Activated naive CD4-positive, alpha-beta T cell treated with anti-CD3 and anti-CD28 coated beads, Interleukin-2, amount 10 ng/mL, durations not matched to agents 7 days and 5 days (primary cell): Measurements from ENCODE around the gene WNK2.

Experiments
- CTCF ChIA-PET: fragments of 350-600 bp; sonication (Branson Sonifier 250); formaldehyde crosslinking; loops from one replicate; lab custom pipeline; 2021; ENCODE audit warnings: antibody characterized with exemption; lab: Charles Lee
- DNase-seq: peaks from one replicate; pipeline ENCODE4 v3.0.0-alpha.2; 2020
- H3K27ac Mint-ChIP-seq: one replicate; pipeline ENCODE4 v1.8.0; 2021; ENCODE audit warnings: mild to moderate bottlenecking, moderate library complexity, mixed read lengths
- H3K27me3 Mint-ChIP-seq: one replicate; pipeline ENCODE4 v1.8.0; 2021; ENCODE audit warnings: mild to moderate bottlenecking, mixed read lengths
- H3K36me3 Mint-ChIP-seq: one replicate; pipeline ENCODE4 v1.8.0; 2021; ENCODE audit warnings: mixed read lengths
- H3K4me1 Mint-ChIP-seq: one replicate; pipeline ENCODE4 v1.8.0; 2021; ENCODE audit warnings: mixed read lengths
- H3K4me3 Mint-ChIP-seq: one replicate; pipeline ENCODE4 v1.8.0; 2021; ENCODE audit warnings: mild to moderate bottlenecking, moderate library complexity, mixed read lengths
- H3K9me3 Mint-ChIP-seq: one replicate; pipeline ENCODE4 v1.8.0; 2021; ENCODE audit warnings: mixed read lengths

Gene WNK2

DNA sequence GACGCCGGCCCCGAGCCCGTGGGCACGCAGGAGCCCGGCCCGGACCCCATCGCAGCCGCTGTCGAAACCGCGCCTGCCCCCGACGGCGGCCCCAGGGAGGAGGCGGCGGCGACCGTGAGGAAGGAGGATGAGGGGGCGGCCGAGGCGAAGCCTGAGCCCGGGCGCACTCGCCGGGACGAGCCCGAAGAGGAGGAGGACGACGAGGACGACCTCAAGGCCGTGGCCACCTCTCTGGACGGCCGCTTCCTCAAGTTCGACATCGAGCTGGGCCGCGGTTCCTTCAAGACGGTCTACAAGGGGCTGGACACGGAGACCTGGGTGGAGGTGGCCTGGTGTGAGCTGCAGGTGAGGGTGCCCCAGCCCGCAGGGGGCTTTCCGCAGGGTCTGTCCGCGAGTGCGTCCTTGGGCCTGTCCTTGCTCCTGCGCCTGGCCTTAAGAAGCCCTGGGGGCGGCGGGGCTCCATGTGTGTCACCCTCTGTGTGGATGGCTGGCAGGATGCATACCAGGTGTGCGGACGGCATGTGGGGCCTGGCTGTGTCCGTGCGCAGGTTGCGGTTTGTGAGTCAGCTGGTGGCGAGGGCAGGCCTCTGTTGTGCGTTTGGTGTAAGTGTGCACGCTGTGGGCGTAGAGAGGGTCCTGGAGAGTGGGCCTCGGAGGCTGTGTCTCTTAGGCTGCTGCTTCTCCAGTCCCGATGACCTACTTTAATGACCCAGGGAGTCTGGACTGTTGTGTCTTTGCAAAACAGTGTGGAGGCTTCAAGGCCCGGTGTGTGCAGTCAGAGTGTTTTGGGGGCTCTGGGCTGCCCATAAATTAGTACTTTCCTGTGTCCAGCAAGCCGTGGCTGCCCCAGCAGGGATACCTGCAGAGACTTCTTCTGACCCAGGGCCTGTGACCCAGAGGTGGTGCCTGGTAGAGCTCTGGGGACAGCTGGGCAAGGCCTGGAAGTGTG, 1.6 kb downstream of the WNK2 start:
- CTCF ChIA-PET = no interaction called here
- no peak overlapping the region for H3K27ac Mint-ChIP-seq
- peaks cover 14% of the 10 kb centered on the region for H3K4me1 Mint-ChIP-seq
- H3K36me3 Mint-ChIP-seq = no peaks in the 10 kb centered on the region
- no peaks in the 10 kb centered on the region for H3K9me3 Mint-ChIP-seq
- H3K27me3 Mint-ChIP-seq = peaks cover 83% of the 10 kb centered on the region
- peak overlapping the region; percentile 13 for H3K4me3 Mint-ChIP-seq
- no peak for DNase-seq

DNA sequence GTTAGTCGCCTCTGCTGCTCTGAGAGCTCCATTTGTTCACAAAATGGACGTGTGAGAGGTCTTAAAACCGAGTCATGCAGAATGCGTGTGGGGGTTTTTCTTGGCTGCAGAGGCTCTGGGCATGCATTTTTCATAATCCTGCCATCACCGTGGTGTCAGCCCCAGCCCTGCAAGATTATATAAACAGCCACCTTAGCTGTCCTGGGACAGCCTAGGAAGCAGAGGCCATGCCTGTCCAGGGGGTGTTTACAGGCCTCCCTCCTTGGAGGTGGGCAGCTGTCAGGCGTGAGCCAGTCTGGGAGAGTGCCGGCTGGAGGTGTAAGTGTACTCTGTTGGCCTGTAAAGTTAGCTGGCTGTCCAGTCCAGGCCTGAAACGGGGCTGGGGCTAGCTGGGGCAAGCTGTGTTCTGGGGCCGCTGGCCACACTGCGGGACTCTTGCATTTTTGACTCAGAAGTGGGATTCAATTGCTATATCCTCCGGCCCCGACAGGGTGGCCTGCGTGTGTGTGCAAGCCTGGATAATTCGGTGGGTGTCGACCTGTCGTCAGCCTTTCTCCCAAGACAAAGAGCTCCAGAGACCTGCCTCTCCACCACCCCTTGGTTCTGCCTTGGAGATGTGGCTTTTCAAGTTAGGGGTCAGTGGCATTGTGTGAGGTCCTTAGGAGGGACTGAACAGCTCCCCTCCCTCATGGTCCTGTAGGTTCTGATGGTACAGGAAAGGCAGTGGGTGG, 2.4 kb downstream of the WNK2 start:
- H3K27ac Mint-ChIP-seq = no peak overlapping the region
- CTCF ChIA-PET = interaction anchor here (1.0 kb wide), 1 partner anchor 77 kb away, joined by 3 read pairs; no protein-coding TSS in a partner anchor

DNA sequence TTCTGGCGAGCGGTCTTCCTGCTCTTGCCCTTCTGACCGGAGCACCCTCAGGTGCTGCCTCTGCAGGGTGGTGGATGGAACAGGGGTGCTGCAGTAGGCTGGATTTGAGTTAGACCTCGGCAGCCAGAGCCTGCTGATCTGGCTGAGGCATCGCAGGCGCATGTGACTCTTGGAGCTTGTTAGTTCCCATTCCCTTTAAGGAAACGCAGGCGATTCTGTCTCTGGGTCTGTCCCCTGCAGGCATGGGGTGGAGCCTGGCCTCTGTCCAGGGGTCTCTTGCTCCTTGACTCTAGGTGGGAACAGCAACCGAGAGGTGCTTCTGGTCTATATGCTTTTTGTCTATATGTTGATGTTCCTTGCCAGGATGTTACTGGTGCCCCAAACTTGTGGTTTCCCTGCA, 3.1 kb downstream of the WNK2 start:
- CTCF ChIA-PET = interaction anchor here (1.0 kb wide), 1 partner anchor 77 kb away, joined by 3 read pairs; no protein-coding TSS in a partner anchor
- no peak overlapping the region for H3K4me3 Mint-ChIP-seq
- H3K27ac Mint-ChIP-seq = no peak overlapping the region
- H3K27me3 Mint-ChIP-seq = peaks cover 79% of the 10 kb centered on the region
- DNase-seq = no peak
- H3K4me1 Mint-ChIP-seq = peaks cover 14% of the 10 kb centered on the region
- H3K36me3 Mint-ChIP-seq = no peaks in the 10 kb centered on the region
- no peaks in the 10 kb centered on the region for H3K9me3 Mint-ChIP-seq

More for the DNA sequence above, 2.4 kb downstream of the WNK2 start:
- H3K4me3 Mint-ChIP-seq = no peak overlapping the region
- H3K9me3 Mint-ChIP-seq = no peaks in the 10 kb centered on the region
- peaks cover 82% of the 10 kb centered on the region for H3K27me3 Mint-ChIP-seq
- no peaks in the 10 kb centered on the region for H3K36me3 Mint-ChIP-seq
- DNase-seq = no peak
- peaks cover 14% of the 10 kb centered on the region for H3K4me1 Mint-ChIP-seq

DNA sequence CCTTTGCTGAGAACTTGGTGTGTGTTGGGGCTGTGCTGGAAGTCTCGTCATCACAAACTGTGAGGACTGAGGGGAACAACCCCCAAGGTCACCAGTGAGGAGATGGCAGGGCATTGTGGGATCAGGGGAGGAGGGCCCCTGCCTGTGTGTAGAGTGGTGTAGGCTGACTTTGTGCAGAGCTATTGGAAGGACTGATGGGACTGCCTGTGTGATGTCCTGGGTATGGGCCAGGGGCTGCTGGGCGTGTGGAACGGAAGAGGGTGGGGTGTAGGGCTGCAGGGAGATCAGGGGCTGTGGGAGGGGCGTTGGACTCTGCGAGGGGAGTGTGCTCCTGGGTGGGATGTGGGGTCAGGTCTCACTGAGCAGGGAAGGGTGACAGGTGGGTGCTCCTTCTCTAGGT, 3.6 kb downstream of the WNK2 start:
- H3K27me3 Mint-ChIP-seq = peaks cover 79% of the 10 kb centered on the region
- no peaks in the 10 kb centered on the region for H3K9me3 Mint-ChIP-seq
- no peak overlapping the region for H3K27ac Mint-ChIP-seq
- no peak overlapping the region for H3K4me3 Mint-ChIP-seq
- DNase-seq = no peak
- CTCF ChIA-PET = no interaction called here
- peaks cover 14% of the 10 kb centered on the region for H3K4me1 Mint-ChIP-seq
- no peaks in the 10 kb centered on the region for H3K36me3 Mint-ChIP-seq

DNA sequence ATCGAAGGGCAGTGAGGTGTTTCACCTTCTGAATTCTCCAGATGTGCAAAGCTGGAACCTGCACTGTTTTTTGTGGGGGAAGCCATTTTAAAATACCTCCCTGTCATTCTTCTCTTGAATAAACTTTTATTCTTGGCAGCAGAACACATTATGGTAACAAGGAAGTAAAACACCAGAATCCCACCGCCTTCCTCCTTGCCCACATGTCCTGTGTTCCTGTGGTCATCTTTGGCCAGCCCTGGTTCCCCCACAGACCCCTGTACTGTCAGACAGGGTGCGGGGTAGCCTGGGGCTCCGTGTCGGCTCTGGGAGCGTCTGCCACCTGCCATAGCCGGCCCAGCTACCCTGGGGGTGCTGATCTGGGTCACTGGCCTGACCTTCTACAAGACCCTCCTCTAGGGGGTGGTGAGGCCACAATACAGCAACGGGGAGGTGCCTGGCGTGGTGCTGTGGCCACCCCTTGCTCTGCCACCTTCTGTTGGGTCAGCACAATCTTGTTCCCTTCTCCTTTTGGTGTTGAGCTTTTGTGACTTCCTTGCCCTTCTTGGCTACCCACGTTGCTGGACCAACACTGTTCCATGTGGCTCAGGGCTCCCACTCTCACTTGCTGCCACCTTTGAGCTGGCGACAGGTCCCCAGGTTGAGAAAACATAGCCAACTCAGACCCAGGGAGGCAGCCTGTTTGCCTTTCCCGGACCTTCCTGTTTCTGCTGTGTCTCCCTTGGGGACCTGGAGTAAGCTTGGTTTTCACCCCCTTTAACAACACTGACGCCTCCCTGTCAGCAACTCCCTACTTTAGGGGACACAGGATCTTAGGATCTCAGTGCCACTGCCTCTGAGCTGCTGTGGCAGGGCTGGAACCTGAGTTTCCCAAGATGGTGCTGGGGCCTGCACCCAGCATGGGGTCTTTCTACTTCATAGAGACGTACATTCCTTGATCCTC, 4.8 kb downstream of the WNK2 start:
- DNase-seq = no peak
- no peaks in the 10 kb centered on the region for H3K36me3 Mint-ChIP-seq
- peaks cover 6% of the 10 kb centered on the region for H3K4me1 Mint-ChIP-seq
- H3K27me3 Mint-ChIP-seq = peaks cover 77% of the 10 kb centered on the region
- no peaks in the 10 kb centered on the region for H3K9me3 Mint-ChIP-seq
- CTCF ChIA-PET = no interaction called here
- no peak overlapping the region for H3K4me3 Mint-ChIP-seq
- no peak overlapping the region for H3K27ac Mint-ChIP-seq

DNA sequence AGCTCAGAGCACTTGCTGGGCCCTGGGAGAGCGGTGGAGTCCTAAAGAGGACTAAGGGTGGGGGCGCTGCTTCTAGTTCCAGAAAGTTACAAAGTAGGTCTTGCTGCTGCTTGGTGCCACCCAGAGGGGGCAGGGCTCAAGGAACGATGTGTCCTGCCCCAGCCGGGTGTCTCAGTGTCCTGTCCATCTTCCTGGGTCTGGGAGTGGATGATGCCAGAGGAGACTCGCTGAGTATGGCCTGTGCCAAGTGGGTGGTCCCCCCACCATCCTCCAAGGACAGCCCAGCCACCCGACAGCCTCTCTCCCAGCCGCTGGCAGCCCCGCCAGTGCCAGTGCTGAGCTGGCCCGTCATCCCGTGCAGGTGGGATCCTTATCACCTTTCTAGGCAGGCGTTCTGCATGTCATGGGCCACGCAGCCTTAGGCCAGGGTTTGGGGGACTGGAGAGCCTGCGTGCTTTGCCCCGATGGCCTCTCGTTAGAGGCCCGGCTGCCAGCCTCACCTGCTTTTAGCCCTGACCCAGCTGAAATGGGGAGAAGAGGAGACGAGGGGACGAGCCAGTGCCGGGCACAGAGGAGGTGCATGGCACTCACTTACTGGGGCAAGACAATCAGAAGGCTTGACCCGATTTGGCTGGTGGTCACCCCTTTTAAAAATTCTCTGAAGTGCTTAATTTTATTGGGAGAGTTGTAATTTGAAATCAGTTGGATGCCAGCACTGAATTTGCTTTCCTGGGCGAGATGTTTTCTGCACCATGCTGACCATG, 5.6 kb downstream of the WNK2 start:
- no peak for DNase-seq
- H3K4me1 Mint-ChIP-seq = peaks cover 3% of the 10 kb centered on the region
- no peaks in the 10 kb centered on the region for H3K9me3 Mint-ChIP-seq
- CTCF ChIA-PET = no interaction called here
- peaks cover 71% of the 10 kb centered on the region for H3K27me3 Mint-ChIP-seq
- H3K27ac Mint-ChIP-seq = no peak overlapping the region
- H3K36me3 Mint-ChIP-seq = no peaks in the 10 kb centered on the region
- H3K4me3 Mint-ChIP-seq = no peak overlapping the region

DNA sequence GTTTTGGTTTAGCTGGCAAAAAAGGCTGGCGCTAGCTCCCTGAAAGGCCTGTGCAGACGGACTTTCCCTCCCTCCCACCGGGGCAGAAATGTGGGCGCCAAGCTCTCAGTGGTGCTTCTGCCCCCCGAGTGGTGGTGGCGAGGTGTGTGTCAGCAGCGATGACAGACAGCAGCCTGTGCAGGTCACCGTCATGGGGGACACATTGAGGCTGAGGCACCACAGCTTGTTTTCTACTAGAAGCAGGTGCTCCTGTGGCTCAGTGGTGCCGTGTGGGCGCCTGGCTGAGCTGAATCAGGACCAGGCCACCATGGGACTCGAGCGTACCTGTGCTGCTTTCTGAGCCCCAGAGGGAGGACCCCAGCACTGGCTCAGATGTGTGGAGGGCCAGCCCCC, 6.2 kb downstream of the WNK2 start:
- Mint-ChIP-seq H3K4me1 (peaks cover 3% of the 10 kb centered on the region), H3K9me3 (no peaks in the 10 kb centered on the region), H3K27me3 (peaks cover 74% of the 10 kb centered on the region), H3K36me3 (no peaks in the 10 kb centered on the region), H3K4me3 (no peak overlapping the region), H3K27ac (no peak overlapping the region)
- DNase-seq = no peak
- CTCF ChIA-PET = no interaction called here

DNA sequence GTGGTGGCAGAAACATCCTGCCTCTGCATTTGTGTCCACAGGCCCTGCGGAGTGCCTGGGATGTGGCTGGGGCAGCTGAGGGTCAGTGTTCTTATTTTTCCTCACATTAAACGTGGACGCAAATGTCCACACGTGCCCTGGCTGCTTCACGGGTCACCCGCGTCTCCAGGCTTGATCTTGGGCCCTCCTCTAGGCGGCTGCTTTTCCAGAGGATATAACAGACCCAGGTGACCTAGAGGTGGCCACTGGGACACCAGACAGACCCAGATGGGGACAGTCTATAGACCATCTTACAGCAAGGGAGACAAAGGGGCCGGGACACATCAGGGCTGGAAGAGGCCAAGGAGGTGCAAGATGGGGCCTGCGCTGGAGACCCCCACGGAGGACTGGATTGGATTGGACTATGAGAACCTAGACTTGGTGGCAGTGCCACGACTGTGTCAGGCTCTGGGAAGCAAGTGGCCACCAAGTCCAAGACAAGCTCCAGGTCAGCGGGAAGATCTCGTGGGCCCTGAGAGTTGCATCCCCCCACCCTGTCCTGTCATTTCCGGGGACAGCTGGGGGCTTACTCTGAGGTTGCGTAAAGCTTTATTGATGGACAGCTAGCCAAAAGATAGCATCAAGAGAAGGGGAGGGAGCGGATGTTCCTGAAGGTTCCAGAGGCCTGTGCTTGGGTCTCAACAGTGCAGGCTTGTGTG, 6.9 kb downstream of the WNK2 start:
- Mint-ChIP-seq H3K4me3 (no peak overlapping the region), H3K36me3 (no peaks in the 10 kb centered on the region), H3K27me3 (peaks cover 67% of the 10 kb centered on the region), H3K9me3 (no peaks in the 10 kb centered on the region), H3K4me1 (no peaks in the 10 kb centered on the region), H3K27ac (no peak overlapping the region)
- CTCF ChIA-PET = no interaction called here
- no peak for DNase-seq

DNA sequence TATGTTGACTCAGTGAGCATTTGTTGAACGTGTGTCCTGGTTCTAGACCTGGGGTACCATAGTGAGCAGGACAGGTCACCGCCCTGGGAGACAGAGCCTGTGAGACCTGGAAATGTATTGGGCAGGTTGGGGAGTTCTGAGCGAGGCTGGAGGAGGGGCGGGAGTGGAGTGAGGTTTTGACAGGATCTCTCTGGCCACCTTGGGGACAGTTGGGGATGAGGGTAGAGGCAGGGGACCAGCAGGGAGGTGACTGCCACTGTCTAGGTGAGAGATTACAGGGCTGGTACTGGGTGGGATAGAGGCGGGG, 7.4 kb downstream of the WNK2 start:
- CTCF ChIA-PET = no interaction called here
- Mint-ChIP-seq H3K4me1 (no peaks in the 10 kb centered on the region), H3K4me3 (no peak overlapping the region), H3K27me3 (peaks cover 64% of the 10 kb centered on the region), H3K27ac (peak overlapping the region; percentile 28), H3K36me3 (no peaks in the 10 kb centered on the region), H3K9me3 (no peaks in the 10 kb centered on the region)
- no peak for DNase-seq

DNA sequence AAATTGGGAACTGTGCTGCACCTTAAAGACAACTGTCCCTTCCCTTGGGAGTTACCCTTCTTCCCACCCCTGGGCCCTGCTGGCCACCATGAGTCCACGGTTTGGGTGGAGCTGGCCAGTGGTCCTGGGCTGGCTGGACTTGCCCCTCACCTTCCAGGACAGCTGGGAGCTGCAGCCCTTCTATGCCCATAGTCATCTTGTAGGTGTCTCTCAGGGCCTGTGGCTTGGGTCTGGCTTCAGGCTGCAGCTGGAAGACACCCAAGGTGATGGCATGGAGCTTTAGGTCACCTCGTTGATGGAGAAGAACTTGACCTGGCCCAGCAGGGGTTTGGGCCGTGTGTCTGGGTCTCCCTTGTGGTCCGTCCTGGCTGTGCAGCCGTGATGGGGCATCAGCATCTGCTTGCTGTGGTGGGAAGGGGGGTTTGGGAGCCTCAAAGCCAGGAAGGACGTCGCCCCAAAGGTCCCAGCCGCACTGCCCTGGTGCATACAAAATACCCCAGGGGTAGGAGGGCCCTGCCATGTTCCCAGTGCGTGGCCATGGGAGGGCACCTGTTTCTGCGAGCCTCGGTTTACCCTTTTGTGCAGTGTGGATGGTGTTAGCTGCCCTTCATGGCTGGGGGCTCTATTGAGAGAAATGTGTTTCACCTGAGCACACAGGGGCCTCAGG, 8.9 kb downstream of the WNK2 start:
- H3K27me3 Mint-ChIP-seq = peaks cover 58% of the 10 kb centered on the region
- CTCF ChIA-PET = no interaction called here
- H3K27ac Mint-ChIP-seq = no peak overlapping the region
- no peaks in the 10 kb centered on the region for H3K36me3 Mint-ChIP-seq
- H3K4me1 Mint-ChIP-seq = no peaks in the 10 kb centered on the region
- no peak overlapping the region for H3K4me3 Mint-ChIP-seq
- no peak for DNase-seq
- no peaks in the 10 kb centered on the region for H3K9me3 Mint-ChIP-seq

DNA sequence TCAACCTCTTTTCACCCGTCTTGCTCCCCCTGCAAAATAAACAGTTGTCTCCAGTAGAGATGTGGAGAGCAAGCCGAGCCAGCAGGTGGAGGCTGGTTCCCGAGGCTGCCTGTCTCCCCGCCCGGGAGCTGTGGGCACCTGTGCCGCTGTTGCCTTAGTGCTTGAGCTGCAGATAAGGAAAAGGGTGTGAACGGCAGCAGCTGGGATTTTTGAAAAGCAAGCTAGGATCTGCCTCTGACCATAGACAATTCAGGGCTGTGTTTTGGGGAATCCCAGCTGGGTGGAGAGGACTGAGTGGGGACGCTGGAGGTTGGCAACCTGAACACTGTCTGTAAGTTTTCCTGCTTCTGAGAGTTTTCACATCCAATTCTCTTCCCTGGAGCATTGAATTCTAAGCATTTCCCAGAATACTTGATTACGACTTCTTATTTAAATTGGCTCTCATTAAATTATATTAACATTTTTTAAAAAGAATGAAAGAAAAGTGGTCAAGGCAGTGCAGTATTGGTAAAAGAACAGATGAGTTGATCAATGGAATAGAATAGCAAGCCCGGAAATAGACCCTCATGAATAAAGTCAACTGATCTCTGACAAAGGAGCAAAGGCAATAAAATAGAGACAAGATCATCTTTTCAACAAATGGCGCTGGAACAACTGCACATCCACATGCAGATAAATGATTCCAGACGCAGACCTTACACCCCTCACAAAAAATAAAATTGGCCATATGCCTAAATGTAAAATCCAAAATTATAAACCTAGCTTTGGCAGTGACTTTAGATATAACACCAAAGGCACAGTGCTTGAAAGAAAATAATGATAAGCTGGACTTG, 9.7 kb downstream of the WNK2 start:
- CTCF ChIA-PET = interaction anchor here (0.9 kb wide), 1 partner anchor 10 kb away, joined by 3 read pairs; the partner anchor contains the start of gene WNK2
- no peaks in the 10 kb centered on the region for H3K4me1 Mint-ChIP-seq
- peaks cover 51% of the 10 kb centered on the region for H3K27me3 Mint-ChIP-seq
- no peak for DNase-seq
- H3K27ac Mint-ChIP-seq = no peak overlapping the region
- no peak overlapping the region for H3K4me3 Mint-ChIP-seq
- H3K9me3 Mint-ChIP-seq = no peaks in the 10 kb centered on the region
- no peaks in the 10 kb centered on the region for H3K36me3 Mint-ChIP-seq

DNA sequence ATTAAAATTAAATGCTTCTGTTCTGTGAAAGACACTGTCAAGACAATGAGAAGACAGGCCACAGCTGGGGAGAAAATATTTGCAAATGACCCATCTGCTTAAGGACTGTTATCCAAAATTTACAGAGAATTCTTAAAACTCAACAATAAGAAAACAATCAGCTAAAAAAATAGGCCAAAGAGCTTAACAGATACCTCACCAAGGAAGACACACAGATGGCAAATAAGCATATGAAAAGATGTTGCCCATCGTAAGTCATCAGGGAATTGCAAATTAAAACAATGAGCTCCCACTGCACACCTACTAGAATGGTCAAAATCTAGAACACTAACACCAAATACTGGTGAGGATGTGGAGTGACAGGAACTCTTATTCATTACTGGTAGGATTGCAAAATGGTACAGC, 10.3 kb downstream of the WNK2 start:
- no peak overlapping the region for H3K27ac Mint-ChIP-seq
- no peaks in the 10 kb centered on the region for H3K36me3 Mint-ChIP-seq
- no peak for DNase-seq
- CTCF ChIA-PET = interaction anchor here (0.9 kb wide), 1 partner anchor 11 kb away, joined by 3 read pairs; the partner anchor contains the start of gene WNK2
- no peaks in the 10 kb centered on the region for H3K4me1 Mint-ChIP-seq
- no peaks in the 10 kb centered on the region for H3K9me3 Mint-ChIP-seq
- H3K27me3 Mint-ChIP-seq = peaks cover 45% of the 10 kb centered on the region
- H3K4me3 Mint-ChIP-seq = no peak overlapping the region
